ENCODE results near the gene LPGAT1. TPM values are rescaled to one million over a fixed set of nuclear protein-coding genes. Genes with fewer than 3 reads are reported as not detected.

The LPGAT1 gene
- total RNA-seq, 1 experiment from 2014 or later = 27.6 TPM

- DNase-seq (ENCODE audit: low spot score) = no peak
These were observed 68.4 kb downstream of the LPGAT1 start for GRCh38 chr1:211762206-211762605.

- no peak for DNase-seq (ENCODE audit: low spot score)
These were observed 69.2 kb downstream of the LPGAT1 start for GRCh38 chr1:211761400-211761799.

- no peak for DNase-seq (ENCODE audit: low spot score)
These were observed 74.0 kb downstream of the LPGAT1 start for GRCh38 chr1:211756471-211757020.

GRCh38 chr1:211753649-211754251 lies 76.8 kb downstream of the LPGAT1 start:
- DNase-seq (ENCODE audit: low spot score) = no peak

- DNase-seq (ENCODE audit: low spot score) = no peak
These were observed 77.5 kb downstream of the LPGAT1 start for GRCh38 chr1:211752951-211753486.

GRCh38 chr1:211752317-211752716 lies 78.2 kb downstream of the LPGAT1 start:
- no peak for DNase-seq (ENCODE audit: low spot score)

GRCh38 chr1:211751438-211751837 lies 79.1 kb downstream of the LPGAT1 start:
- DNase-seq (ENCODE audit: low spot score) = no peak

GRCh38 chr1:211750599-211750998 lies 80.0 kb downstream of the LPGAT1 start:
- no peak for DNase-seq (ENCODE audit: low spot score)

GRCh38 chr1:211749251-211749650 lies 81.3 kb downstream of the LPGAT1 start:
- DNase-seq (ENCODE audit: low spot score) = no peak

- no peak for DNase-seq (ENCODE audit: low spot score)
These were observed 81.8 kb downstream of the LPGAT1 start for GRCh38 chr1:211748810-211749209.

- no peak for DNase-seq (ENCODE audit: low spot score)
These were observed 87.6 kb downstream of the LPGAT1 start for GRCh38 chr1:211742889-211743529.

- DNase-seq (ENCODE audit: low spot score) = no peak
These were observed 88.3 kb downstream of the LPGAT1 start for GRCh38 chr1:211742272-211742671.

GRCh38 chr1:211741788-211742187 lies 88.8 kb downstream of the LPGAT1 start:
- DNase-seq (ENCODE audit: low spot score) = no peak

GRCh38 chr1:211741116-211741515 lies 89.4 kb downstream of the LPGAT1 start:
- no peak for DNase-seq (ENCODE audit: low spot score)

GRCh38 chr1:211739671-211740411 lies 90.7 kb downstream of the LPGAT1 start:
- no peak for DNase-seq (ENCODE audit: low spot score)

- DNase-seq (ENCODE audit: low spot score) = peak; percentile 14
These were observed 91.8 kb downstream of the LPGAT1 start for GRCh38 chr1:211738691-211739301.

- no peak for DNase-seq (ENCODE audit: low spot score)
These were observed 92.4 kb downstream of the LPGAT1 start for GRCh38 chr1:211738096-211738690.

- DNase-seq (ENCODE audit: low spot score) = no peak
These were observed 93.2 kb downstream of the LPGAT1 start for GRCh38 chr1:211737115-211738035.

GRCh38 chr1:211736351-211736915 lies 94.1 kb downstream of the LPGAT1 start:
- DNase-seq (ENCODE audit: low spot score) = peak; percentile 28

All from H4 (cell line).